GM19395 (cell line): ENCODE results near the gene SLC7A6.

Experiments used
- ATAC-seq: cut with Tn5 transposase; IDR thresholded peaks from one replicate; pipeline ENCODE4 v1.9.1; 2021; ENCODE audit warnings: mild to moderate bottlenecking, moderate library complexity; ENCODE audit not compliant: unreplicated experiment

SLC7A6 gene

GRCh38 chr16:68339214-68339613 is 74.9 kb downstream of the SLC7A6 start:
- ATAC-seq = no peak

GRCh38 chr16:68342620-68343019 is 78.3 kb downstream of the SLC7A6 start:
- no peak for ATAC-seq

GRCh38 chr16:68343137-68343536 is 78.8 kb downstream of the SLC7A6 start:
- no peak for ATAC-seq

GRCh38 chr16:68344252-68344651 is 79.9 kb downstream of the SLC7A6 start:
- ATAC-seq = no peak

GRCh38 chr16:68345351-68345810 is 81.1 kb downstream of the SLC7A6 start:
- ATAC-seq = no peak

GRCh38 chr16:68345958-68346635 is 81.8 kb downstream of the SLC7A6 start:
- no peak for ATAC-seq

- ATAC-seq = no peak
These were observed 82.7 kb downstream of the SLC7A6 start for GRCh38 chr16:68346892-68347480.

GRCh38 chr16:68347605-68348004 is 83.3 kb downstream of the SLC7A6 start:
- no peak for ATAC-seq

GRCh38 chr16:68348639-68349445 is 84.5 kb downstream of the SLC7A6 start:
- ATAC-seq = no peak

GRCh38 chr16:68349838-68350410 is 85.6 kb downstream of the SLC7A6 start:
- no peak for ATAC-seq

- no peak for ATAC-seq
These were observed 86.6 kb downstream of the SLC7A6 start for GRCh38 chr16:68350813-68351350.
